HepG2 (cell line): ENCODE measurements around the gene PAK6. TPM values are rescaled to one million over a fixed set of nuclear protein-coding genes. Genes with fewer than 3 reads are reported as not detected.

Source experiments
- ETV6 ChIP-seq: sonication (generic); formaldehyde crosslinking; conservative IDR thresholded peaks from 2 replicates; pipeline ENCODE4 v1.4.0; 2020; ENCODE audit warnings: missing genetic modification reagents
- FOSL2 ChIP-seq: sonication (generic); formaldehyde crosslinking; IDR thresholded peaks from 2 replicates; pipeline ENCODE4 v1.4.0; 2020; ENCODE audit warnings: missing genetic modification reagents
- FOXO1 ChIP-seq: sonication (generic); formaldehyde crosslinking; IDR thresholded peaks from 2 replicates; pipeline ENCODE4 v1.4.0; 2020; ENCODE audit warnings: missing genetic modification reagents
- HMG20A ChIP-seq: IDR thresholded peaks from 2 replicates; pipeline ENCODE4 v1.6.1; 2016; ENCODE audit warnings: borderline replicate concordance
- KDM4B ChIP-seq: sonication (generic); formaldehyde crosslinking; IDR thresholded peaks from 2 replicates; pipeline ENCODE4 v1.4.0; 2020; ENCODE audit warnings: missing genetic modification reagents
- KLF13 ChIP-seq: sonication (generic); formaldehyde crosslinking; IDR thresholded peaks from 2 replicates; pipeline ENCODE4 v1.4.0; 2020; ENCODE audit warnings: mild to moderate bottlenecking, missing genetic modification reagents
- MAFK ChIP-seq, 2 experiments: IDR thresholded peaks in 1 of 2; conservative IDR thresholded peaks in 1 of 2; 2 replicates each; pipeline ENCODE4 v1.6.1; 2011; ENCODE audit warnings: improper control_type of control experiment in 2 of 2, low read length in 2 of 2
- MEIS2 ChIP-seq: sonication (generic); formaldehyde crosslinking; IDR thresholded peaks from 2 replicates; pipeline ENCODE4 v1.9.0; 2021; ENCODE audit warnings: mild to moderate bottlenecking, missing genetic modification reagents
- RARA ChIP-seq: IDR thresholded peaks from 2 replicates; pipeline ENCODE4 v1.6.1; 2016; ENCODE audit warnings: missing genetic modification reagents, missing compliant biosample characterization
- RXRA ChIP-seq: sonication (generic); formaldehyde crosslinking; IDR thresholded peaks from 2 replicates; pipeline ENCODE4 v1.5.1; 2020; ENCODE audit warnings: missing genetic modification reagents
- SOX13 ChIP-seq, 3 experiments: fragments of 450-650 bp in 1 of 3; sonication (generic) in 1 of 3; formaldehyde crosslinking in 1 of 3; IDR thresholded peaks in 2 of 3; conservative IDR thresholded peaks in 1 of 3; 2 replicates each; pipeline versions ENCODE4 v1.5.0 to v1.6.1; 2016 to 2020; ENCODE audit warnings: antibody characterized with exemption in 1 of 3, mild to moderate bottlenecking in 1 of 3, missing compliant biosample characterization in 1 of 3, missing genetic modification reagents in 1 of 3, moderate library complexity in 1 of 3
- TAF15 ChIP-seq: fragments of 200-400 bp; formaldehyde crosslinking; IDR thresholded peaks from one replicate; pipeline ENCODE4 v1.6.1; 2018; ENCODE audit warnings: mild to moderate bottlenecking, low read depth, low read length; ENCODE audit not compliant: poor library complexity, severe bottlenecking
- TCF12 ChIP-seq, 2 experiments: fragments of 450-650 bp in 1 of 2; sonication (generic) in 1 of 2; formaldehyde crosslinking in 1 of 2; IDR thresholded peaks; 2 replicates each; pipeline versions ENCODE4 v1.6.1 to v1.8.0; 2017 to 2022; ENCODE audit warnings: antibody characterized with exemption in 1 of 2, mild to moderate bottlenecking in 1 of 2, missing genetic modification reagents in 1 of 2, moderate library complexity in 1 of 2
- TFDP2 ChIP-seq: sonication (generic); formaldehyde crosslinking; IDR thresholded peaks from 2 replicates; pipeline ENCODE4 v1.4.0; 2020; ENCODE audit warnings: missing genetic modification reagents
- TMF1 ChIP-seq: sonication (generic); formaldehyde crosslinking; IDR thresholded peaks from 2 replicates; pipeline ENCODE4 v1.8.1; 2022; ENCODE audit warnings: low read depth, missing genetic modification reagents
- XRCC5 ChIP-seq: fragments of 200-400 bp; formaldehyde crosslinking; optimal IDR thresholded peaks from 2 replicates; pipeline ENCODE3; 2017; ENCODE audit warnings: mild to moderate bottlenecking, low read length
- ZEB1 ChIP-seq: IDR thresholded peaks from 2 replicates; pipeline ENCODE4 v1.6.1; 2012; ENCODE audit warnings: mild to moderate bottlenecking, low read depth, inconsistent platforms; ENCODE audit not compliant: insufficient replicate concordance
- ZFP82 ChIP-seq: sonication (generic); formaldehyde crosslinking; IDR thresholded peaks from 2 replicates; pipeline ENCODE4 v1.5.1; 2020; ENCODE audit warnings: mild to moderate bottlenecking, missing genetic modification reagents, borderline replicate concordance
- ZNF224 ChIP-seq: sonication (generic); formaldehyde crosslinking; IDR thresholded peaks from 2 replicates; pipeline ENCODE4 v1.5.0; 2020; ENCODE audit warnings: mild to moderate bottlenecking, missing genetic modification reagents
- ZNF317 ChIP-seq: sonication (generic); formaldehyde crosslinking; IDR thresholded peaks from 2 replicates; pipeline ENCODE4 v1.5.0; 2020; ENCODE audit warnings: mild to moderate bottlenecking, missing genetic modification reagents
- ZNF605 ChIP-seq: sonication (generic); formaldehyde crosslinking; IDR thresholded peaks from 2 replicates; pipeline ENCODE4 v1.8.0; 2022; ENCODE audit warnings: mild to moderate bottlenecking, missing genetic modification reagents
- ZNF746 ChIP-seq: sonication (generic); formaldehyde crosslinking; IDR thresholded peaks from 2 replicates; pipeline ENCODE4 v1.8.0; 2022; ENCODE audit warnings: mild to moderate bottlenecking, missing genetic modification reagents
- ZNF773 ChIP-seq: sonication (generic); formaldehyde crosslinking; IDR thresholded peaks from 2 replicates; pipeline ENCODE4 v1.4.0; 2020; ENCODE audit warnings: missing genetic modification reagents, borderline replicate concordance
- ZNF879 ChIP-seq: sonication (generic); formaldehyde crosslinking; IDR thresholded peaks from 2 replicates; pipeline ENCODE4 v1.8.1; 2023; ENCODE audit warnings: missing genetic modification reagents
- ZSCAN20 ChIP-seq: sonication (generic); formaldehyde crosslinking; IDR thresholded peaks from 2 replicates; pipeline ENCODE4 v1.4.0; 2020; ENCODE audit warnings: missing genetic modification reagents, mild to moderate bottlenecking, borderline replicate concordance
- polyA plus RNA-seq, 8 experiments: library from polyadenylated mRNA; depleted of rRNA in 3 of 8; stranded (reverse) in 7 of 8; unstranded in 1 of 8; fragments of >200 nt; fragmentation: Illumina TruSeq in 4 of 8; extraction: Trizol in 4 of 8; gene quantifications; 2 replicates each; pipeline versions ENCODE4 v1.2.1 to v1.2.3, GENCODE V29; 2011 to 2016; ENCODE audit warnings: low read depth in 4 of 8, missing spikeins in 1 of 8, mixed read lengths in 1 of 8; ENCODE audit not compliant: insufficient read depth in 1 of 8
- total RNA-seq, 5 experiments: library from RNA; depleted of rRNA; stranded (reverse); fragments of >200 nt; fragmentation: Illumina TruSeq; extraction: Trizol; gene quantifications; 2 replicates each; pipeline ENCODE4 v1.2.3, GENCODE V29; 2016; ENCODE audit warnings: low read depth in 1 of 5
- TF ChIP-seq, protein P1 (sequence below): IDR thresholded peaks from 2 replicates; pipeline ENCODE4 v1.6.1; 2012; ENCODE audit warnings: inconsistent platforms
- TF ChIP-seq, protein P2 (sequence below): sonication (generic); formaldehyde crosslinking; IDR thresholded peaks from 2 replicates; pipeline ENCODE4 v1.4.0; 2020; ENCODE audit warnings: missing genetic modification reagents

PAK6 gene
- total and polyA plus RNA-seq, 2 of the 13 experiments (the other 11 are each of a cell fraction or from before 2014, with no cell fraction given), result 0.07 TPM; not detected in 1

GRCh38 chr15:40274350-40275274 lies 35.7 kb downstream of the PAK6 start (continued):
- TF ChIP-seq ZNF746 (CRISPR knock-in tag), result no peak
- peak; percentile 46; the same call in 1 of the 2 replicates for TF ChIP-seq ZNF605
- TF ChIP-seq ZSCAN20, result no peak
- TF ChIP-seq ZEB1, result no peak
- no peak for TF ChIP-seq TFDP2
- peak; percentile 33; the same call in 1 of the 2 replicates for TF ChIP-seq FOSL2 (CRISPR knock-in tag)
- no peak for TF ChIP-seq TAF15
- no peak for TF ChIP-seq ZFP82 (CRISPR knock-in tag)
- no peak for TF ChIP-seq ZNF224
- no peak for TF ChIP-seq TCF12 (IDR thresholded peaks at IDR 0.05)
- no peak for TF ChIP-seq TCF12 (CRISPR knock-in tag; IDR thresholded peaks at IDR 0.05)
- TF ChIP-seq, protein P1, sequence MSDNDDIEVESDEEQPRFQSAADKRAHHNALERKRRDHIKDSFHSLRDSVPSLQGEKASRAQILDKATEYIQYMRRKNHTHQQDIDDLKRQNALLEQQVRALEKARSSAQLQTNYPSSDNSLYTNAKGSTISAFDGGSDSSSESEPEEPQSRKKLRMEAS, result no peak
- no peak for TF ChIP-seq KLF13 (CRISPR knock-in tag)
- TF ChIP-seq, protein P2, sequence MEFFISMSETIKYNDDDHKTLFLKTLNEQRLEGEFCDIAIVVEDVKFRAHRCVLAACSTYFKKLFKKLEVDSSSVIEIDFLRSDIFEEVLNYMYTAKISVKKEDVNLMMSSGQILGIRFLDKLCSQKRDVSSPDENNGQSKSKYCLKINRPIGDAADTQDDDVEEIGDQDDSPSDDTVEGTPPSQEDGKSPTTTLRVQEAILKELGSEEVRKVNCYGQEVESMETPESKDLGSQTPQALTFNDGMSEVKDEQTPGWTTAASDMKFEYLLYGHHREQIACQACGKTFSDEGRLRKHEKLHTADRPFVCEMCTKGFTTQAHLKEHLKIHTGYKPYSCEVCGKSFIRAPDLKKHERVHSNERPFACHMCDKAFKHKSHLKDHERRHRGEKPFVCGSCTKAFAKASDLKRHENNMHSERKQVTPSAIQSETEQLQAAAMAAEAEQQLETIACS, result no peak
- no peak for TF ChIP-seq TMF1 (CRISPR knock-in tag)
- TF ChIP-seq FOXO1, result no peak
- TF ChIP-seq RARA (CRISPR knock-in tag), result 0 out of 2 replicates have a peak, but pooled peaks have one; percentile 10
- TF ChIP-seq MEIS2 (CRISPR knock-in tag), result no peak
- no peak for TF ChIP-seq ZNF879 (CRISPR knock-in tag)
- TF ChIP-seq ZNF773 (CRISPR knock-in tag), result no peak
- 0 out of 2 replicates have a peak, but pooled peaks have one; percentile 39 for TF ChIP-seq KDM4B (CRISPR knock-in tag)
- peak; percentile 98 for TF ChIP-seq XRCC5
- TF ChIP-seq ETV6 (CRISPR knock-in tag), result no peak
- TF ChIP-seq SOX13 (IDR thresholded peaks at IDR 0.05), result no peak
- no peak for TF ChIP-seq SOX13 (CRISPR knock-in tag; conservative IDR thresholded peaks at IDR 0.05 in 1 of 2, IDR thresholded peaks at IDR 0.05 in 1 of 2)
- TF ChIP-seq MAFK (conservative IDR thresholded peaks at IDR 0.05 in 1 of 2, IDR thresholded peaks at IDR 0.05 in 1 of 2; ENCODE audit: low read length in 2 of 2), result no peak
- 0 out of 2 replicates have a peak, but pooled peaks have one; percentile 34 for TF ChIP-seq ZNF317 (CRISPR knock-in tag)
- 0 out of 2 replicates have a peak, but pooled peaks have one; percentile 41 for TF ChIP-seq RXRA
- TF ChIP-seq HMG20A (CRISPR knock-in tag), result no peak
